ENCODE results near the gene CACNA1B. TPM values are rescaled to one million over a fixed set of nuclear protein-coding genes. Genes with fewer than 3 reads are reported as not detected.

Gene CACNA1B
- total and polyA plus RNA-seq, 2 donors from 2014 or later = 0.03 TPM; not detected in 1

DNA sequence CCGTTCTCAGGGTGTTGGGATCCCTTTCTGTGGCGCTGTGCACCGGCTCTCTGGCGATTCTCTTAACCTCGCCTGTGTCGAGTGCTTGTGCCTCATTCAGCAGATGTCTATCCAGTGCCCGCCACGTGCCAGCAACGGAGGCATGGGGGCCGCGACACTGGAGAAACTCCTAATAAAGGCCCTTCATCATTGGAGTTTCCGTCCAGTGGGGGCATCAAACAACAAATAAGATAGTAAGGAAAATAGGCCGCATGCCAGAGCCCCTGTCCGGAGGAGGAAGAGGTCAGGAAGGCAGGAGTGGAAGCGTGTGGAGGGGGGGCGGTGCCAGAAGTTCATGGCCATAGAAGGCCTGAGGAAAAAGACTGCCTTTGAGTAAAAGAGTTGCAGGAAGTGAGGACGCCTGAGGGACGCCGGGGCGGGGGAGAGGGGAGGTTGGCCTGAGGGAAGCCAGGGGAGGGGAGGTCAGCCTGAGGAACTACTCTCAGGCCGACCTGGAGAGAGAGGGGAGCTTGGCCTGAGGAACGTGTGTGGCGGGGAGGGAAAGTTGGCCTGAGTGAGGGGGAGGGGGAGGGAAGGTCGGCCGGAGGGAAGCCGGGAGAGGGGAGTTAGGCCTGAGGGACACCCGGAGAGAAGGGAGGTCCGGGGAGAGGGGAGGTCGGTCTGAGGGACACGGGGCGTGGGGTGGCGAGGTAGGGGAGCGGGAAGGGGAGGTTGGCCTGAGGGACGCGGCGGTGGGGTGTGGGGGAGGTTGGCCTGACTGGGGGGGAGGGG is 82.2 kb downstream of the CACNA1B start:
- TF ChIP-seq, protein P1, sequence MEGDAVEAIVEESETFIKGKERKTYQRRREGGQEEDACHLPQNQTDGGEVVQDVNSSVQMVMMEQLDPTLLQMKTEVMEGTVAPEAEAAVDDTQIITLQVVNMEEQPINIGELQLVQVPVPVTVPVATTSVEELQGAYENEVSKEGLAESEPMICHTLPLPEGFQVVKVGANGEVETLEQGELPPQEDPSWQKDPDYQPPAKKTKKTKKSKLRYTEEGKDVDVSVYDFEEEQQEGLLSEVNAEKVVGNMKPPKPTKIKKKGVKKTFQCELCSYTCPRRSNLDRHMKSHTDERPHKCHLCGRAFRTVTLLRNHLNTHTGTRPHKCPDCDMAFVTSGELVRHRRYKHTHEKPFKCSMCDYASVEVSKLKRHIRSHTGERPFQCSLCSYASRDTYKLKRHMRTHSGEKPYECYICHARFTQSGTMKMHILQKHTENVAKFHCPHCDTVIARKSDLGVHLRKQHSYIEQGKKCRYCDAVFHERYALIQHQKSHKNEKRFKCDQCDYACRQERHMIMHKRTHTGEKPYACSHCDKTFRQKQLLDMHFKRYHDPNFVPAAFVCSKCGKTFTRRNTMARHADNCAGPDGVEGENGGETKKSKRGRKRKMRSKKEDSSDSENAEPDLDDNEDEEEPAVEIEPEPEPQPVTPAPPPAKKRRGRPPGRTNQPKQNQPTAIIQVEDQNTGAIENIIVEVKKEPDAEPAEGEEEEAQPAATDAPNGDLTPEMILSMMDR (IDR thresholded peaks at IDR 0.05; ENCODE audit: borderline replicate concordance, extremely low read depth, insufficient read depth) = no peak
- FAIRE-seq = no peak
- intact Hi-C loops (cut with DNase I) = no loop called here

DNA sequence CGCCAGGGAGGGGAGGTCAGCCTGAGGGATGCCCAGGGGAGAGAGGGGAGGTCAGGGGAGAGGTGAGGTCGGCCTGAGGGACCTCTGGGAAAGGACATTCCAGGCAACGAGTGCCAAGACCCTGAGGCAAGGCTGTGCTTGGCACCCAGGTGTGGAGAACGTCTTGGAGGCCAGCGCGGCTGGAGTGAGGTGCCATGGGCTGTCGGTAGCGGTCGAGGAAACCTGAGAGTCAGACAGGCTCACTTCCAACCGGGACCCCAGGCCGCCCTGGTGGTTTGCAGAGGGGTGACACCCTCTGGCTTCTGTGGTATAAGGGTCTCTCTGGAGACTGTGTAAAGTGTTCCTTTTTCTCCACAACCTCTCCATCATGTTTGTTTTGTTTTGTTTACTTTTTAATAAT is 82.9 kb downstream of the CACNA1B start:
- TF ChIP-seq, protein P1 (IDR thresholded peaks at IDR 0.05; ENCODE audit: borderline replicate concordance, extremely low read depth, insufficient read depth) = no peak
- Histone ChIP-seq H3K9ac (ENCODE audit: low read length in 3 of 3) (no peak overlapping the region), H3K4me3 (ENCODE audit: low read length in 3 of 3) (no peak overlapping the region), H3K4me1 (ENCODE audit: control insufficient read depth in 2 of 3, insufficient read depth in 2 of 3, low read depth in 1 of 3, low read length in 3 of 3) (no peaks in the 10 kb centered on the region), H3K36me3 (ENCODE audit: control insufficient read depth in 2 of 3, insufficient read depth in 3 of 3, low read length in 3 of 3) (no peaks in the 10 kb centered on the region), H3K9me3 (ENCODE audit: control insufficient read depth in 2 of 3, insufficient read depth in 1 of 3, low read length in 3 of 3) (no peaks in the 10 kb centered on the region), H3K27me3 (ENCODE audit: control insufficient read depth, insufficient read depth, low read length) (no peaks in the 10 kb centered on the region), H3K27ac (ENCODE audit: low read depth in 2 of 2, low read length in 2 of 2) (no peak overlapping the region)
- DNase-seq (no peak), FAIRE-seq (no peak)
- intact Hi-C loops (cut with DNase I) = no loop called here

More for the DNA sequence above, 82.2 kb downstream of the CACNA1B start:
- H3K9me3 ChIP-seq (ENCODE audit: control insufficient read depth in 2 of 3, insufficient read depth in 1 of 3, low read length in 3 of 3) = no peaks in the 10 kb centered on the region
- H3K27ac ChIP-seq (ENCODE audit: low read depth in 2 of 2, low read length in 2 of 2) = no peak overlapping the region
- no peaks in the 10 kb centered on the region for H3K4me1 ChIP-seq (ENCODE audit: control insufficient read depth in 2 of 3, insufficient read depth in 2 of 3, low read depth in 1 of 3, low read length in 3 of 3)
- DNase-seq = no peak
- H3K9ac ChIP-seq (ENCODE audit: low read length in 3 of 3) = no peak overlapping the region
- no peaks in the 10 kb centered on the region for H3K36me3 ChIP-seq (ENCODE audit: control insufficient read depth in 2 of 3, insufficient read depth in 3 of 3, low read length in 3 of 3)
- H3K4me3 ChIP-seq (ENCODE audit: low read length in 3 of 3) = no peak overlapping the region
- H3K27me3 ChIP-seq (ENCODE audit: control insufficient read depth, insufficient read depth, low read length) = no peaks in the 10 kb centered on the region

DNA sequence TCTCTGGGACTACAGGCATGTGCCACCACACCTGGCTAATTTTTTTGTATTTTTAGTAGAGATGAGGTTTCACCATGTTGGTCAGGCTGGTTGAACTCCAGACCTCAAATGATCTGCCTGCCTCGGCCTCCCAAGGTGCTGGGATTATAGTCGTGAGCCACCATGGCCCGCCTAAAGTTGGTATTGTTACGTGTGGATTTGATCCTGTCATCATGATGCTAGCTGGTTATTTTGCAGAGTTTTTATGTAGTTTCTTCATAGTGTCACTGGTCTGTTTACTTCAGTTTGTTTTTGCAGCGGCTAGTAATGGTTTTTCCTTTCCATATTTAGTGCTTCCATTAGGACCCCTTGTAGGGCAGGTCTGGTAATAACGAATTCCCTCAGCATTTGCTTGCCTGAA is 85.9 kb downstream of the CACNA1B start:
- DNase-seq (no peak), FAIRE-seq (no peak)
- intact Hi-C loops (cut with DNase I) = no loop called here

More for the DNA sequence above, 85.9 kb downstream of the CACNA1B start:
- Histone ChIP-seq H3K36me3 (ENCODE audit: control insufficient read depth in 2 of 3, insufficient read depth in 3 of 3, low read length in 3 of 3) (no peaks in the 10 kb centered on the region), H3K4me3 (ENCODE audit: low read length in 3 of 3) (no peak overlapping the region), H3K4me1 (ENCODE audit: control insufficient read depth in 2 of 3, insufficient read depth in 2 of 3, low read depth in 1 of 3, low read length in 3 of 3) (no peaks in the 10 kb centered on the region), H3K9me3 (ENCODE audit: control insufficient read depth in 2 of 3, insufficient read depth in 1 of 3, low read length in 3 of 3) (no peaks in the 10 kb centered on the region), H3K27ac (ENCODE audit: low read depth in 2 of 2, low read length in 2 of 2) (no peak overlapping the region), H3K9ac (ENCODE audit: low read length in 3 of 3) (no peak overlapping the region), H3K27me3 (ENCODE audit: control insufficient read depth, insufficient read depth, low read length) (no peaks in the 10 kb centered on the region)
- TF ChIP-seq, protein P1 (IDR thresholded peaks at IDR 0.05; ENCODE audit: borderline replicate concordance, extremely low read depth, insufficient read depth) = no peak

All from kidney (tissue), 14 donors.